GM23338 (cell line): ENCODE data around the gene PAIP2. TPM values are rescaled to one million over a fixed set of nuclear protein-coding genes. Genes with fewer than 3 reads are reported as not detected.
"Not testable (repeated sequence)": the region's sequence is repeated elsewhere in the genome, so short reads cannot be mapped to it uniquely, and the experiment has no call there.

Experiments
- ATAC-seq: fragments of 200-7000 bp; cut with Tn5 transposase; 3 replicates; pipeline ENCODE4 v1.9.1; 2020
- DNase-seq: peaks from one replicate; pipeline ENCODE4 v3.0.0-alpha.2; 2015; ENCODE audit warnings: low spot score
- H2AFZ ChIP-seq: fragments of 200-600 bp; sonication (generic); 2 replicates; pipeline ENCODE4 v1.8.0; 2016; ENCODE audit warnings: antibody characterized with exemption, mild to moderate bottlenecking, moderate library complexity
- H3F3A ChIP-seq: fragments of 200-600 bp; sonication (generic); replicated peaks from 2 replicates; pipeline ENCODE4 v1.8.0; 2017; ENCODE audit warnings: antibody characterized with exemption, mixed run types, low read depth
- H3K27ac ChIP-seq: fragments of 200-600 bp; sonication (generic); 2 replicates; pipeline ENCODE4 v1.6.1; 2016; ENCODE audit warnings: low read depth
- H3K27me3 ChIP-seq: fragments of 200-600 bp; sonication (generic); 2 replicates; pipeline ENCODE4 v1.8.0; 2016; ENCODE audit warnings: mild to moderate bottlenecking, mixed run types, moderate library complexity; ENCODE audit not compliant: insufficient read depth
- H3K36me3 ChIP-seq: fragments of 200-600 bp; sonication (generic); 2 replicates; pipeline ENCODE4 v1.8.0; 2016; ENCODE audit warnings: mild to moderate bottlenecking; ENCODE audit not compliant: insufficient read depth
- H3K4me1 ChIP-seq: fragments of 200-600 bp; sonication (generic); 2 replicates; pipeline ENCODE4 v1.8.0; 2016; ENCODE audit warnings: mild to moderate bottlenecking, moderate library complexity; ENCODE audit not compliant: insufficient read depth
- H3K4me2 ChIP-seq: fragments of 200-600 bp; sonication (generic); 2 replicates; pipeline ENCODE4 v1.7.1; 2017; ENCODE audit warnings: mixed run types
- H3K4me3 ChIP-seq: fragments of 200-600 bp; sonication (generic); 2 replicates; pipeline ENCODE4 v1.6.1; 2016; ENCODE audit warnings: mixed run types
- H3K79me2 ChIP-seq: fragments of 200-600 bp; sonication (generic); replicated peaks from 2 replicates; pipeline ENCODE4 v1.8.0; 2017; ENCODE audit warnings: mild to moderate bottlenecking; ENCODE audit not compliant: insufficient read depth
- H3K9me2 ChIP-seq: fragments of 200-600 bp; sonication (generic); 2 replicates; pipeline ENCODE4 v1.8.0; 2017; ENCODE audit not compliant: insufficient read depth
- H4K20me1 ChIP-seq: fragments of 200-600 bp; sonication (generic); replicated peaks from 2 replicates; pipeline ENCODE4 v1.8.0; 2017; ENCODE audit warnings: mild to moderate bottlenecking; ENCODE audit not compliant: insufficient read depth
- H3K27ac Mint-ChIP-seq: 2 replicates; pipeline ENCODE4 v1.8.0; 2020; ENCODE audit warnings: inconsistent platforms, mild to moderate bottlenecking, moderate library complexity, mixed read lengths
- H3K27me3 Mint-ChIP-seq: 3 replicates; pipeline ENCODE4 v1.8.0; 2022; ENCODE audit warnings: low read depth, mild to moderate bottlenecking, moderate library complexity, mixed read lengths, inconsistent platforms; ENCODE audit not compliant: insufficient read depth, poor library complexity
- H3K36me3 Mint-ChIP-seq: 3 replicates; pipeline ENCODE4 v1.8.0; 2021; ENCODE audit warnings: low read depth, mild to moderate bottlenecking, inconsistent platforms, moderate library complexity, mixed read lengths
- H3K4me1 Mint-ChIP-seq: 3 replicates; pipeline ENCODE4 v1.8.0; 2020; ENCODE audit warnings: mild to moderate bottlenecking, inconsistent platforms, mixed read lengths
- H3K4me3 Mint-ChIP-seq: 3 replicates; pipeline ENCODE4 v1.8.0; 2021; ENCODE audit warnings: moderate library complexity, mild to moderate bottlenecking, inconsistent platforms, mixed read lengths
- H3K9me3 Mint-ChIP-seq: 3 replicates; pipeline ENCODE4 v1.8.0; 2020; ENCODE audit warnings: moderate library complexity, mild to moderate bottlenecking, inconsistent platforms, mixed read lengths
- CTCF ChIP-seq, 2 experiments: fragments of 200-600 bp in 1 of 2; sonication (generic) in 1 of 2; conservative IDR thresholded peaks; 2 replicates each; pipeline versions ENCODE4 v1.5.1 to v1.6.1; 2016 to 2017; ENCODE audit warnings: antibody characterized with exemption in 2 of 2, low read depth in 2 of 2, mild to moderate bottlenecking in 2 of 2, moderate library complexity in 1 of 2
- ETS1 ChIP-seq: IDR thresholded peaks from 2 replicates; pipeline ENCODE4 v1.6.1; 2016; ENCODE audit warnings: antibody characterized with exemption
- EZH2phosphoT487 ChIP-seq: fragments of 200-600 bp; sonication (generic); IDR thresholded peaks from one replicate; pipeline ENCODE4 v1.8.1; 2018; ENCODE audit warnings: antibody characterized with exemption; ENCODE audit not compliant: unreplicated experiment
- POLR2AphosphoS5 ChIP-seq: IDR thresholded peaks from 2 replicates; pipeline ENCODE4 v1.6.1; 2016; ENCODE audit warnings: antibody characterized with exemption, low read depth
- polyA plus RNA-seq: library from polyadenylated mRNA; unstranded; fragments of >200 nt; fragmentation: Nextera tagmentation; extraction: Ambion mirVana; gene quantifications from 2 replicates; pipeline ENCODE4 v1.2.1, GENCODE V29; 2016
- total RNA-seq: library from RNA; depleted of rRNA; stranded (reverse); fragments of >200 nt; shearing (Covaris generic); gene quantifications from 2 replicates; pipeline ENCODE4 v1.2.3, GENCODE V29; 2014

Gene PAIP2
- total and polyA plus RNA-seq, 2 experiments from 2014 or later: 132 to 277 TPM

GRCh38 chr5:139384591-139385051, 43.0 kb downstream of the PAIP2 start:
- Histone ChIP-seq H3K27me3 (no peaks in the 10 kb centered on the region), H3K79me2 (no peaks in the 10 kb centered on the region), H3K9me2 (no peaks in the 10 kb centered on the region), H2AFZ (no peak overlapping the region), H3F3A (no peaks in the 10 kb centered on the region), H3K4me2 (no peak overlapping the region), H4K20me1 (no peaks in the 10 kb centered on the region), H3K36me3 (no peaks in the 10 kb centered on the region), H3K4me3 (no peak overlapping the region), H3K4me1 (peaks cover 12% of the 10 kb centered on the region), H3K27ac (no peak overlapping the region)
- 0 out of 2 replicates have a peak overlapping the region, but pooled peaks have one; percentile 12 for H3K27ac Mint-ChIP-seq
- no peaks in the 10 kb centered on the region; the same call in 2 of the 3 replicates for H3K36me3 Mint-ChIP-seq
- ATAC-seq: no peak
- no peak for DNase-seq
- no peak for TF ChIP-seq POLR2AphosphoS5
- peaks cover 12% of the 10 kb centered on the region for H3K27me3 Mint-ChIP-seq
- peaks cover 28% of the 10 kb centered on the region for H3K4me1 Mint-ChIP-seq
- H3K4me3 Mint-ChIP-seq: no peak overlapping the region
- no peaks in the 10 kb centered on the region for H3K9me3 Mint-ChIP-seq

GRCh38 chr5:139385061-139386049, 43.7 kb downstream of the PAIP2 start:
- no peak overlapping the region for H2AFZ ChIP-seq
- no peak for ATAC-seq
- Mint-ChIP-seq H3K27me3 (peaks cover 14% of the 10 kb centered on the region), H3K4me3 (no peak overlapping the region), H3K27ac (no peak overlapping the region), H3K4me1 (peaks cover 27% of the 10 kb centered on the region), H3K9me3 (no peaks in the 10 kb centered on the region), H3K36me3 (no peaks in the 10 kb centered on the region; the same call in 2 of the 3 replicates)
- H3K4me2 ChIP-seq: no peak overlapping the region
- DNase-seq: no peak
- no peak overlapping the region for H3K27ac ChIP-seq
- peaks cover 12% of the 10 kb centered on the region for H3K4me1 ChIP-seq
- H3K79me2 ChIP-seq: no peaks in the 10 kb centered on the region
- H3K27me3 ChIP-seq: no peaks in the 10 kb centered on the region
- H3F3A ChIP-seq: no peaks in the 10 kb centered on the region
- no peaks in the 10 kb centered on the region for H3K9me2 ChIP-seq
- no peak overlapping the region for H3K4me3 ChIP-seq
- no peaks in the 10 kb centered on the region for H3K36me3 ChIP-seq
- no peaks in the 10 kb centered on the region for H4K20me1 ChIP-seq
- TF ChIP-seq CTCF (conservative IDR thresholded peaks at IDR 0.05; ENCODE audit: low read depth in 2 of 2) (peak in 1 of 2 experiments; percentile 33; a peak in 2 of 4 replicates), EZH2phosphoT487 (no peak)

GRCh38 chr5:139386050-139386438, 44.4 kb downstream of the PAIP2 start:
- Mint-ChIP-seq H3K4me1 (peaks cover 27% of the 10 kb centered on the region), H3K4me3 (no peak overlapping the region), H3K27me3 (peaks cover 16% of the 10 kb centered on the region), H3K36me3 (no peaks in the 10 kb centered on the region; the same call in 2 of the 3 replicates), H3K27ac (no peak overlapping the region), H3K9me3 (no peaks in the 10 kb centered on the region)
- no peaks in the 10 kb centered on the region for H3F3A ChIP-seq
- no peak overlapping the region for H3K4me3 ChIP-seq
- ATAC-seq (no peak), DNase-seq (no peak)
- H2AFZ ChIP-seq: no peak overlapping the region
- no peaks in the 10 kb centered on the region for H3K27me3 ChIP-seq
- no peaks in the 10 kb centered on the region for H3K79me2 ChIP-seq
- peaks cover 12% of the 10 kb centered on the region for H3K4me1 ChIP-seq
- H3K9me2 ChIP-seq: no peaks in the 10 kb centered on the region
- H3K4me2 ChIP-seq: no peak overlapping the region
- no peaks in the 10 kb centered on the region for H3K36me3 ChIP-seq
- H3K27ac ChIP-seq: no peak overlapping the region
- no peaks in the 10 kb centered on the region for H4K20me1 ChIP-seq
- TF ChIP-seq CTCF (conservative IDR thresholded peaks at IDR 0.05; ENCODE audit: low read depth in 2 of 2): no peak
- no peak for TF ChIP-seq ETS1

GRCh38 chr5:139386956-139387355, 45.3 kb downstream of the PAIP2 start:
- not testable (repeated sequence) for H3K4me2 ChIP-seq, H3K36me3 ChIP-seq, H3K27me3 ChIP-seq, H3K4me3 ChIP-seq, H3K79me2 ChIP-seq, H3K9me3 Mint-ChIP-seq, H2AFZ ChIP-seq, H3K27ac ChIP-seq, ATAC-seq, H4K20me1 ChIP-seq, H3F3A ChIP-seq, H3K4me3 Mint-ChIP-seq, DNase-seq, H3K27ac Mint-ChIP-seq, H3K36me3 Mint-ChIP-seq, H3K9me2 ChIP-seq
- peaks cover 35% of the 10 kb centered on the region for H3K4me1 Mint-ChIP-seq
- peaks cover 16% of the 10 kb centered on the region for H3K4me1 ChIP-seq
- peaks cover 25% of the 10 kb centered on the region for H3K27me3 Mint-ChIP-seq
